Keratinocyte (primary cell): ENCODE results near the gene DNAH17. TPM values are rescaled to one million over a fixed set of nuclear protein-coding genes. Genes with fewer than 3 reads are reported as not detected.

ENCODE experiments used
- DNase-seq: peaks from one replicate; pipeline ENCODE4 v3.0.0-alpha.2; 2011; ENCODE audit warnings: low read depth, missing footprints, low spot score
- FAIRE-seq: peaks from 2 replicates; lab custom pipeline; 2011; peaks lifted over from hg19 to GRCh38; lab: Jason Lieb, UNC
- H2AFZ ChIP-seq: 2 replicates; pipeline ENCODE4 v1.6.0; 2012; ENCODE audit warnings: low read length, control low read depth, inconsistent platforms; ENCODE audit not compliant: control insufficient read depth
- H3K27ac ChIP-seq: 2 replicates; pipeline ENCODE4 v1.5.1; 2011; ENCODE audit warnings: low read length; ENCODE audit not compliant: control insufficient read depth, insufficient read depth
- H3K27me3 ChIP-seq: 3 replicates; pipeline ENCODE4 v1.6.0; 2011; ENCODE audit warnings: low read length; ENCODE audit not compliant: control insufficient read depth, insufficient read depth; ENCODE audit errors: extremely low read depth
- H3K36me3 ChIP-seq, 2 experiments: 2 replicates in 1 of 2; 3 replicates in 1 of 2; pipeline ENCODE4 v1.5.1; 2011; ENCODE audit warnings: low read length in 2 of 2, mild to moderate bottlenecking in 1 of 2; ENCODE audit not compliant: control insufficient read depth in 2 of 2, insufficient read depth in 2 of 2; ENCODE audit errors: extremely low read depth in 1 of 2
- H3K4me1 ChIP-seq: 3 replicates; pipeline ENCODE4 v1.5.1; 2011; ENCODE audit warnings: low read length; ENCODE audit not compliant: control insufficient read depth, insufficient read depth; ENCODE audit errors: extremely low read depth
- H3K4me2 ChIP-seq: 3 replicates; pipeline ENCODE4 v1.6.0; 2011; ENCODE audit warnings: low read depth, low read length; ENCODE audit not compliant: control insufficient read depth, insufficient read depth; ENCODE audit errors: extremely low read depth
- H3K4me3 ChIP-seq, 3 experiments: fragments of 200-600 bp in 1 of 3; sonication (generic) in 1 of 3; 2 replicates in 2 of 3; 3 replicates in 1 of 3; pipeline ENCODE4 v1.5.1; 2011 to 2016; ENCODE audit warnings: low read length in 3 of 3, mild to moderate bottlenecking in 3 of 3, control low read depth in 2 of 3, inconsistent platforms in 1 of 3, low read depth in 1 of 3, mixed read lengths in 1 of 3, mixed run types in 1 of 3, moderate library complexity in 1 of 3; ENCODE audit not compliant: control insufficient read depth in 2 of 3, insufficient read depth in 2 of 3; ENCODE audit errors: extremely low read depth in 1 of 3
- H3K79me2 ChIP-seq: 2 replicates; pipeline ENCODE4 v1.6.0; 2012; ENCODE audit warnings: low read length; ENCODE audit not compliant: control insufficient read depth, insufficient read depth
- H3K9ac ChIP-seq: 3 replicates; pipeline ENCODE4 v1.6.0; 2011; ENCODE audit warnings: low read length; ENCODE audit not compliant: control insufficient read depth, insufficient read depth; ENCODE audit errors: extremely low read depth
- H3K9me1 ChIP-seq: 3 replicates; pipeline ENCODE4 v1.6.0; 2011; ENCODE audit warnings: low read length; ENCODE audit not compliant: control insufficient read depth, insufficient read depth; ENCODE audit errors: extremely low read depth
- H3K9me3 ChIP-seq: 2 replicates; pipeline ENCODE4 v1.5.1; 2012; ENCODE audit warnings: low read depth, low read length; ENCODE audit not compliant: control insufficient read depth
- H4K20me1 ChIP-seq: 3 replicates; pipeline ENCODE4 v1.6.0; 2011; ENCODE audit warnings: low read length; ENCODE audit not compliant: control insufficient read depth, insufficient read depth; ENCODE audit errors: extremely low read depth
- EZH2 ChIP-seq: IDR thresholded peaks from one replicate; pipeline ENCODE4 v1.6.1; 2012; ENCODE audit warnings: inconsistent platforms, mild to moderate bottlenecking, low read length, moderate library complexity
- dilution Hi-C: fragments of 300-500 bp; cut with MboI; formaldehyde crosslinking; loops from one replicate; pipeline ENCODE4 v1.7.0; 2020; ENCODE audit warnings: low sequenced_read_pairs; ENCODE audit not compliant: extremely low pct_ligation_motif_present
- polyA plus RNA-seq, 5 experiments: library from polyadenylated mRNA; depleted of rRNA in 3 of 5; stranded (reverse) in 3 of 5; stranded (forward) in 1 of 5; unstranded in 1 of 5; fragments of >200 nt; gene quantifications; 1 replicate in 1 of 5; 2 replicates in 3 of 5; 3 replicates in 1 of 5; pipeline versions ENCODE4 v1.2.1 to v1.2.3, GENCODE V29; 2011 to 2012; ENCODE audit warnings: missing spikeins in 2 of 5, low read depth in 1 of 5, low replicate concordance in 1 of 5
- TF ChIP-seq, protein P1 (sequence below), 3 experiments: IDR thresholded peaks in 1 of 3; conservative IDR thresholded peaks in 1 of 3; optimal IDR thresholded peaks in 1 of 3; 2 replicates in 2 of 3; 3 replicates in 1 of 3; pipeline versions ENCODE3 to v1.5.1; 2011; ENCODE audit warnings: low read length in 3 of 3, mild to moderate bottlenecking in 3 of 3, moderate library complexity in 2 of 3, control low read depth in 1 of 3, inconsistent platforms in 1 of 3; ENCODE audit not compliant: insufficient read depth in 2 of 3; ENCODE audit errors: extremely low read depth in 1 of 3

DNAH17 gene
- polyA plus RNA-seq, 1 donor (not counting 4 experiments of a cell fraction or from before 2014, with no cell fraction given), result 0.16 TPM

- no peak overlapping the region for H3K9ac ChIP-seq
- no peaks in the 10 kb centered on the region for H3K9me1 ChIP-seq
- H3K4me2 ChIP-seq, result peak overlapping the region; percentile 44
- dilution Hi-C loops, result no loop called here
- peaks cover 4% of the 10 kb centered on the region for H3K27me3 ChIP-seq
- peaks cover 20% of the 10 kb centered on the region for H3K4me1 ChIP-seq
- H3K4me3 ChIP-seq, result no peak overlapping the region
- H3K9me3 ChIP-seq, result no peaks in the 10 kb centered on the region
- TF ChIP-seq EZH2, result no peak
- TF ChIP-seq, protein P1, sequence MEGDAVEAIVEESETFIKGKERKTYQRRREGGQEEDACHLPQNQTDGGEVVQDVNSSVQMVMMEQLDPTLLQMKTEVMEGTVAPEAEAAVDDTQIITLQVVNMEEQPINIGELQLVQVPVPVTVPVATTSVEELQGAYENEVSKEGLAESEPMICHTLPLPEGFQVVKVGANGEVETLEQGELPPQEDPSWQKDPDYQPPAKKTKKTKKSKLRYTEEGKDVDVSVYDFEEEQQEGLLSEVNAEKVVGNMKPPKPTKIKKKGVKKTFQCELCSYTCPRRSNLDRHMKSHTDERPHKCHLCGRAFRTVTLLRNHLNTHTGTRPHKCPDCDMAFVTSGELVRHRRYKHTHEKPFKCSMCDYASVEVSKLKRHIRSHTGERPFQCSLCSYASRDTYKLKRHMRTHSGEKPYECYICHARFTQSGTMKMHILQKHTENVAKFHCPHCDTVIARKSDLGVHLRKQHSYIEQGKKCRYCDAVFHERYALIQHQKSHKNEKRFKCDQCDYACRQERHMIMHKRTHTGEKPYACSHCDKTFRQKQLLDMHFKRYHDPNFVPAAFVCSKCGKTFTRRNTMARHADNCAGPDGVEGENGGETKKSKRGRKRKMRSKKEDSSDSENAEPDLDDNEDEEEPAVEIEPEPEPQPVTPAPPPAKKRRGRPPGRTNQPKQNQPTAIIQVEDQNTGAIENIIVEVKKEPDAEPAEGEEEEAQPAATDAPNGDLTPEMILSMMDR (optimal IDR thresholded peaks at IDR 0.05 in 1 of 3, IDR thresholded peaks at IDR 0.05 in 1 of 3, conservative IDR thresholded peaks at IDR 0.05 in 1 of 3; ENCODE audit: extremely low read depth in 1 of 3, insufficient read depth in 2 of 3, low read length in 3 of 3), result no peak
- H3K36me3 ChIP-seq, result no peaks in the 10 kb centered on the region
- H4K20me1 ChIP-seq, result no peaks in the 10 kb centered on the region
- H3K27ac ChIP-seq, result peak overlapping the region; percentile 47
- H3K79me2 ChIP-seq, result no peaks in the 10 kb centered on the region
- DNase-seq (no peak), FAIRE-seq (no peak)
- H2AFZ ChIP-seq, result no peak overlapping the region
Observed at GRCh38 chr17:78558181-78558850, 18.9 kb downstream of the DNAH17 start.

- Histone ChIP-seq H3K9me3 (no peaks in the 10 kb centered on the region), H4K20me1 (no peaks in the 10 kb centered on the region), H3K4me3 (no peak overlapping the region), H3K9ac (no peak overlapping the region), H3K27me3 (peaks cover 4% of the 10 kb centered on the region), H3K4me1 (peaks cover 20% of the 10 kb centered on the region), H3K27ac (peak overlapping the region; percentile 47), H3K36me3 (no peaks in the 10 kb centered on the region), H3K4me2 (peak overlapping the region; percentile 44), H3K9me1 (no peaks in the 10 kb centered on the region), H3K79me2 (no peaks in the 10 kb centered on the region), H2AFZ (no peak overlapping the region)
- TF ChIP-seq, protein P1 (optimal IDR thresholded peaks at IDR 0.05 in 1 of 3, IDR thresholded peaks at IDR 0.05 in 1 of 3, conservative IDR thresholded peaks at IDR 0.05 in 1 of 3; ENCODE audit: extremely low read depth in 1 of 3, insufficient read depth in 2 of 3, low read length in 3 of 3), result no peak
- no peak for TF ChIP-seq EZH2
- FAIRE-seq, result peak; percentile 32
- dilution Hi-C loops, result no loop called here
- DNase-seq, result no peak
Observed at GRCh38 chr17:78557598-78558039, 19.6 kb downstream of the DNAH17 start.
